ENCODE data around the gene ARHGAP6. TPM values are rescaled to one million over a fixed set of nuclear protein-coding genes. Genes with fewer than 3 reads are reported as not detected.
"Not testable (repeated sequence)": the region's sequence is repeated elsewhere in the genome, so short reads cannot be mapped to it uniquely, and the experiment has no call there.

Gene ARHGAP6
- polyA plus RNA-seq, 3 donors, result 0.31 to 1.1 (median 0.40) TPM

DNA sequence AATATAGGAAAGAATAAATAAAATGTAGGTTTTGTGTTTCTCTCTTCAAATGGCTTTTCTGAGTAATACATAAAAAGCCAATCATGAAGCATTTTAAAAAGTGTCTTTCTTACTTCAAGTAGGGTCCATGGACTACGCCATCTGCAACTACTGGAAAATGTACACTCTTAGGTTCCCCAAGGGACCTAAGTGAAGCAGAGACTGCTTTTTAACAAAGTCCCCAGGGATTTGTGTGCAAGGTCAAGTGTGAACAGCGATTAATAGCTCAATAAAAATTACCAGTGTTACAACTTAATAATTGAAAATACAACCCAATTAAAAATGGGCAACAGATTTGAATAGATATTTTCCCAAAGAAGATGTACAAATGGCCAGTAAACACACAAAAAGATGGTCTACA is 84.9 kb downstream of the ARHGAP6 start:
- H3K36me3 ChIP-seq (replicated peaks in 1 of 2; ENCODE audit: control insufficient read depth in 1 of 2, insufficient read depth in 2 of 2, low read length in 2 of 2), result no peaks in the 10 kb centered on the region

DNA sequence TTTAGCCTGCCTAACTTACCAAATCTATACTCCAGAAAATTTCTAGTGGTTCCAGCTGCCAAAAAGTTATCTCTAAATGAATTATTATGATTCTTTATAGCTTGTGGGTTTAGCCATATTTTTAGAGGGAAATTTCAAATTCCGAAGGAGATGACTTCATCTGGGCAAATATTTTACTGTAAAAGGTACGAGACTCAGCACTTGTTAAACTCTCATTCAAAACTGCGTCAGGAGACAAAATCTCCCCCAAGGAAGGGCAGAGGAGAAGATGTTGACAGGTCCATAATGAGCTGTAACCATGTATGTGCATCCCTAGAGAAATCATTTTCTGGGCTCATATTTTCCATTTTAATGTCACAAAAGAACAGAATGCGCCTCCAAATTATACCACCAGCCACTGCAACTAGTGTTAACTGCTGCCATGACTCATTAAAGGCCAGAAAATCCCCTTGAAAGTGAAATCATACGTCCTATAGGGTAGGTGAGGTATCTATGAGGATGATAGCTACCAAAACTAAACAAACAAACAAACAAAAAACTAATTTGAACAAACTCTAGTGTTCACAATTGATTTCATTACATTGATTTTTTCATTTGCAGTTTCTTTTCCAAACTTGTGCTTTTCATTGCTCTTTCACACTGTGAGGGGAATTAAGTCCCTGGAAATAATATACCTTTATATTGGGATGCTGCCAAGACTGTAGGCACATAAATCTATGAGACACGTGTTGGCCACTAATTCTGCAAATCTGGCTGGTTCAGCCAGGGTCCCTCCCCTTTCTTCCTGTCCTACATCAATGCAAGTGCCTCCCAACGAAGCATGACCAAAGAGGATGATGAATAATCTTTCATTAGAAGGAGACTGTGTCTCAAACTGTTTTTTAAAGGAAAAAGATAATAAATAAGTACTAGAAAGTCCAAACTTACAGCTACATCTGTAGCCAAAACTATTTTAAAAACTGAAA is 85.8 kb downstream of the ARHGAP6 start:
- no peak overlapping the region for H3K9ac ChIP-seq (ENCODE audit: insufficient read depth, low read length, poor library complexity, severe bottlenecking)
- WGBS (ENCODE audit: insufficient coverage), result no CpG with 5 or more reads among the region's 7 CpGs
- intact Hi-C loops (cut with micrococcal nuclease), result no loop called here

More for the DNA sequence above, 84.9 kb downstream of the ARHGAP6 start:
- no peaks in the 10 kb centered on the region for H4K20me1 ChIP-seq (ENCODE audit: insufficient read depth, low read length)
- Mint-ChIP-seq H3K27me3 (ENCODE audit: low read depth in 3 of 3) (peaks cover 0 to 2% (median 1%) of the 10 kb centered on the region in 3 donors), H3K36me3 (no peaks in the 10 kb centered on the region), H3K9me3 (peaks cover 0 to 4% (median 0%) of the 10 kb centered on the region in 7 donors), H3K4me3 (no peak overlapping the region), H3K27ac (no peak overlapping the region), H3K4me1 (no peaks in the 10 kb centered on the region)
- no peaks in the 10 kb centered on the region for H3K27me3 ChIP-seq (ENCODE audit: control insufficient read depth in 2 of 2, insufficient read depth in 2 of 2, low read length in 2 of 2)
- intact Hi-C loops (cut with micrococcal nuclease), result no loop called here
- no peak for DNase-seq
- no peak for TF ChIP-seq CTCF (IDR thresholded peaks at IDR 0.05)
- no CpG with 5 or more reads among the region's 2 CpGs for WGBS (ENCODE audit: insufficient coverage)
- H3K4me3 ChIP-seq (replicated peaks in 1 of 3; ENCODE audit: low read depth in 2 of 3, low read length in 3 of 3), result no peak overlapping the region
- no peak overlapping the region for H3K9ac ChIP-seq (ENCODE audit: insufficient read depth, low read length, poor library complexity, severe bottlenecking)
- H3K4me2 ChIP-seq (replicated peaks; ENCODE audit: extremely low read depth, low read length, poor library complexity, severe bottlenecking), result no peak overlapping the region
- H2AFZ ChIP-seq (ENCODE audit: insufficient read depth, low read depth, low read length, poor library complexity, severe bottlenecking), result no peak overlapping the region
- no peaks in the 10 kb centered on the region for H3K4me1 ChIP-seq (ENCODE audit: control insufficient read depth in 1 of 2, insufficient read depth in 2 of 2, low read length in 2 of 2)
- H3K9me3 ChIP-seq (replicated peaks in 1 of 2; ENCODE audit: control insufficient read depth in 1 of 2, insufficient read depth in 1 of 2, low read length in 2 of 2), result no peaks in the 10 kb centered on the region
- no peaks in the 10 kb centered on the region for H3K79me2 ChIP-seq (ENCODE audit: insufficient read depth, low read length)
- H3K27ac ChIP-seq (ENCODE audit: low read depth in 1 of 2, low read length in 2 of 2), result no peak overlapping the region

DNA sequence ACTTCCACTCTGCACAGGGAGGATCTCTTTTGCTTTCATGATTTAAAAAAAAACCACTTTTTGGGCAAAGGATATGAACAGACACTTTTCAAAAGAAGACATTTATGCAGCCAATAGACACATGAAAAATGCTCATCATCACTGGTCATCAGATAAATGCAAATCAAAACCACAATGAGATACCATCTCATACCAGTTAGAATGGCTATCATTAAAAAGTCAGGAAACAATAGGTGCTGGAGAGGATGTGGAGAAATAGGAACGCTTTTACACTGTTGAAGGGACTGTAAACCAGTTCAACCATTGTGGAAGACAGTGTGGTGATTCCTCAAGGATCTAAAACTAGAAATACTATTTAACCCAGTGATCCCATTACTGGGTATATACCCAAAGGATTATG is 87.4 kb downstream of the ARHGAP6 start:
- H3K36me3 ChIP-seq (replicated peaks in 1 of 2; ENCODE audit: control insufficient read depth in 1 of 2, insufficient read depth in 2 of 2, low read length in 2 of 2); H3K27me3 Mint-ChIP-seq (ENCODE audit: low read depth in 3 of 3); H3K27ac ChIP-seq (ENCODE audit: low read depth in 1 of 2, low read length in 2 of 2); H2AFZ ChIP-seq (ENCODE audit: insufficient read depth, low read depth, low read length, poor library complexity, severe bottlenecking); H3K9me3 ChIP-seq (replicated peaks in 1 of 2; ENCODE audit: control insufficient read depth in 1 of 2, insufficient read depth in 1 of 2, low read length in 2 of 2); H4K20me1 ChIP-seq (ENCODE audit: insufficient read depth, low read length); H3K79me2 ChIP-seq (ENCODE audit: insufficient read depth, low read length); H3K9ac ChIP-seq (ENCODE audit: insufficient read depth, low read length, poor library complexity, severe bottlenecking); H3K4me1 ChIP-seq (ENCODE audit: control insufficient read depth in 1 of 2, insufficient read depth in 2 of 2, low read length in 2 of 2); H3K4me3 ChIP-seq (replicated peaks in 1 of 3; ENCODE audit: low read depth in 2 of 3, low read length in 3 of 3); H3K4me2 ChIP-seq (replicated peaks; ENCODE audit: extremely low read depth, low read length, poor library complexity, severe bottlenecking); H3K9me3 Mint-ChIP-seq; H3K36me3 Mint-ChIP-seq; intact Hi-C loops (cut with micrococcal nuclease); H3K4me3 Mint-ChIP-seq; DNase-seq; H3K4me1 Mint-ChIP-seq; H3K27ac Mint-ChIP-seq; H3K27me3 ChIP-seq (ENCODE audit: control insufficient read depth in 2 of 2, insufficient read depth in 2 of 2, low read length in 2 of 2): not testable (repeated sequence)
- WGBS (ENCODE audit: insufficient coverage), result no CpG with 5 or more reads among the region's 1 CpG

More for the DNA sequence above, 85.8 kb downstream of the ARHGAP6 start:
- H3K4me1 Mint-ChIP-seq, result no peaks in the 10 kb centered on the region
- TF ChIP-seq CTCF (IDR thresholded peaks at IDR 0.05), result no peak
- Histone ChIP-seq H3K27me3 (ENCODE audit: control insufficient read depth in 2 of 2, insufficient read depth in 2 of 2, low read length in 2 of 2) (no peaks in the 10 kb centered on the region), H3K9me3 (replicated peaks in 1 of 2; ENCODE audit: control insufficient read depth in 1 of 2, insufficient read depth in 1 of 2, low read length in 2 of 2) (no peaks in the 10 kb centered on the region), H3K4me3 (replicated peaks in 1 of 3; ENCODE audit: low read depth in 2 of 3, low read length in 3 of 3) (no peak overlapping the region), H3K4me1 (ENCODE audit: control insufficient read depth in 1 of 2, insufficient read depth in 2 of 2, low read length in 2 of 2) (no peaks in the 10 kb centered on the region), H4K20me1 (ENCODE audit: insufficient read depth, low read length) (no peaks in the 10 kb centered on the region), H3K36me3 (replicated peaks in 1 of 2; ENCODE audit: control insufficient read depth in 1 of 2, insufficient read depth in 2 of 2, low read length in 2 of 2) (no peaks in the 10 kb centered on the region), H3K4me2 (replicated peaks; ENCODE audit: extremely low read depth, low read length, poor library complexity, severe bottlenecking) (no peak overlapping the region), H3K27ac (ENCODE audit: low read depth in 1 of 2, low read length in 2 of 2) (no peak overlapping the region), H3K79me2 (ENCODE audit: insufficient read depth, low read length) (no peaks in the 10 kb centered on the region), H2AFZ (ENCODE audit: insufficient read depth, low read depth, low read length, poor library complexity, severe bottlenecking) (no peak overlapping the region)
- no peak for DNase-seq
- H3K4me3 Mint-ChIP-seq, result no peak overlapping the region
- H3K27ac Mint-ChIP-seq, result no peak overlapping the region
- H3K27me3 Mint-ChIP-seq (ENCODE audit: low read depth in 3 of 3), result peaks cover 0 to 2% (median 1%) of the 10 kb centered on the region in 3 donors
- H3K9me3 Mint-ChIP-seq, result peaks cover 0 to 6% (median 0%) of the 10 kb centered on the region in 7 donors
- no peaks in the 10 kb centered on the region for H3K36me3 Mint-ChIP-seq
